ENCODE data around the gene RAI1.

RAI1 gene

DNA sequence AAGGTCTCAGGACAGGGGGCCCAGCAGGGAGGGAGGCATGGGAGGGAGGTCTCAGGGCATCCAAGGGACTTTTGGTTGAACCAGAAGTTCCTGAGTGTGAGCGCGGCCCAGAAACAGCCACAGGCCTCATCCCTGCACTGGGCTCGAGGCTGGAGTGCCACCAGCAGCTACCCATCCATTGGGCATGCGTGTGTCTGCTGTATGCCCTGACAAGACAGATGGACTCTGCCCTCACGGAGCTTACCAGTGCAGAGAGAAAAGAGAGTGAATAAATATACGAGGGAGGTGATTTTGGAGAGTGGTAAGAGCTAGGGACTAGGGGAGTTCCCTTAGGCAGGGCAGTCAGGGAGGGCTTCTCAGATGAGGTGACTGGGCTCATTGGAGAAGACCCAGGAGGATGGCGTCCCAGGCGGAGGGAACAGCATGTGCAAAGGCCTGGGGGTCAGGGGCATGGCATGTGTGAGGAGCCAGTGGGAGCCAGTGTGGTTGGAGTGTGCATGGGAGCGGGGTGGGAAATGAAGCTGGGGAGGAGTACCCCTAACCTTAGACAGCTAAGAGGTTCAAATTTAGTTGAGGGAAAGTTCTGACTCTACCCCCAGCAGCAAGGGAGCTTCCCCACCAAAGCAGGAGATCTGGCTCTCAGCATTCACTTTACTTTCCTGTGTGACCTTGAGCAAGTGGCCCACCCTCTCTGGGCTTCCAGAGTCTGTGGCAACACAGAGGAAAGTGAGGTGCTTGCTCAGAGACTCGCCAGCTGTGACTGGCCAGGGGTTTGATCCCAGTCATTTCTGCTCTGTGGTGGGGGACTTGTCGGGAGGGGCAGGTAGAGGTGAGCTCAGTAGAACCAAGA, 80.9 kb downstream of the RAI1 start:
- H3K27ac ChIP-seq (ENCODE audit: low read depth, low read length), result no peak overlapping the region
- H3K27me3 ChIP-seq (ENCODE audit: control insufficient read depth, insufficient read depth, low read length), result no peaks in the 10 kb centered on the region
- H3K9ac ChIP-seq (ENCODE audit: low read length), result no peak overlapping the region
- H3K4me3 ChIP-seq (ENCODE audit: low read length), result no peak overlapping the region
- H3K36me3 ChIP-seq (ENCODE audit: control insufficient read depth, insufficient read depth, low read length), result no peaks in the 10 kb centered on the region
- H3K4me1 ChIP-seq (ENCODE audit: control insufficient read depth, insufficient read depth, low read length), result peaks cover 3% of the 10 kb centered on the region

DNA sequence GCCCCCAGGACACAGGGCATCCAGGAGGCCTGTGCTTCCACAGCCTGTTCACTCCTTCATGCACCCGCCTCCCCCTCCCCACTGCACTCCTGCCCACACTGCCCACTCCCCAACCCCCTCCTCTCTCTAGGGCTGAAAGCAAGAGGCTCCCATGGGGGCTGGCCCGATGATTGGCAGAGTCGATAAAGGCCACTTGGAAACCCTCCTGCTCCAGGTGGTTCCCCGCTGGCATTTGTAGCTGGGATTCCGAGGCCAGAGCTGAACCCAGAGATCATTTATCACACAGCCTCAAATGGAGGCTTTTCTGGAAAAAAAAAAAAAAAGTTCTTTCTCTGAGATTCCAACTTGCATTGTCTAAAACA, 81.5 kb downstream of the RAI1 start:
- no peak overlapping the region for H3K27ac ChIP-seq (ENCODE audit: low read depth, low read length)
- H3K9ac ChIP-seq (ENCODE audit: low read length), result no peak overlapping the region
- H3K4me3 ChIP-seq (ENCODE audit: low read length), result no peak overlapping the region
- H3K36me3 ChIP-seq (ENCODE audit: control insufficient read depth, insufficient read depth, low read length), result no peaks in the 10 kb centered on the region
- no peaks in the 10 kb centered on the region for H3K27me3 ChIP-seq (ENCODE audit: control insufficient read depth, insufficient read depth, low read length)
- H3K4me1 ChIP-seq (ENCODE audit: control insufficient read depth, insufficient read depth, low read length), result peaks cover 4% of the 10 kb centered on the region

DNA sequence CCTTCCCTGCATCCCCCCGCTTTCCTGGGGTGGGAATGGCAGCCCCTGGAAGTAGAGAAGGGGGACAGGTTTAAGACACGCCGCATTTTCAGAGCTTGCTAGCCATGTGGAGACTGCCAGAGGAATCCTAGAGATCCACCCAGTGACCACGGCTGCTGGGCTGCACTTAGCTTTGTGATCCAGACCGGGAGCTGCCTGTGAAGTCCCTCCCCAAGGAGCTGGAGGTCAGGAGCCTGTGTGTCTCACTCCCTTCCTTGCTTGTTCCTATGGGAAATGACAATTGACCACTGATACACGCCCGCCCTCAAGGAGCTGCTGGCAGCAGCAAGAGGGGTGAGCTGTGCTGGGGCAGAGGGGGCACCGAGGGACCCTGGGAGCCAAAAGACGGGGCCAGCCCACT, 81.9 kb downstream of the RAI1 start:
- peaks cover 6% of the 10 kb centered on the region for H3K4me1 ChIP-seq (ENCODE audit: control insufficient read depth, insufficient read depth, low read length)
- no peaks in the 10 kb centered on the region for H3K36me3 ChIP-seq (ENCODE audit: control insufficient read depth, insufficient read depth, low read length)
- H3K27ac ChIP-seq (ENCODE audit: low read depth, low read length), result no peak overlapping the region
- H3K4me3 ChIP-seq (ENCODE audit: low read length), result no peak overlapping the region
- no peak overlapping the region for H3K9ac ChIP-seq (ENCODE audit: low read length)
- H3K27me3 ChIP-seq (ENCODE audit: control insufficient read depth, insufficient read depth, low read length), result no peaks in the 10 kb centered on the region

DNA sequence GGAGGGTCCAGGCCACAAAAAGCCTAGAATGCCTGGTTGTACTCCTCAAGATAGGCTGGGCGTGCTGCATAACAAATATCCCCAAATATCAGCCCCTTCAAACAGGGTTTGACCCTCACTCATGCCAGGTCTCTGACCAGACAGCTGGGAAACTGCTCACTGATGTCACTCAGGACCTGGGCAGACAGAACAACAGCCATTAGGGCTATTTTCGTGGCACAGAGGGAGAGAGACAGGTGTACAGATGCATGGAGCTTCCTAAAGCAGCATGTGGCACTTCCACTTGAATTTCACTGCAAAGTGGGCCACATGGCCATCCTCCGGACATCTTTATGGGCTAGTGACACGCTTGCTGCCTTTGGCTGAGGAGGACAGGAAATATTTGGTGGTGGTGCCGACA, 82.5 kb downstream of the RAI1 start:
- no peak overlapping the region for H3K4me3 ChIP-seq (ENCODE audit: low read length)
- no peaks in the 10 kb centered on the region for H3K36me3 ChIP-seq (ENCODE audit: control insufficient read depth, insufficient read depth, low read length)
- H3K27me3 ChIP-seq (ENCODE audit: control insufficient read depth, insufficient read depth, low read length), result no peaks in the 10 kb centered on the region
- no peak overlapping the region for H3K9ac ChIP-seq (ENCODE audit: low read length)
- H3K27ac ChIP-seq (ENCODE audit: low read depth, low read length), result no peak overlapping the region
- peaks cover 12% of the 10 kb centered on the region for H3K4me1 ChIP-seq (ENCODE audit: control insufficient read depth, insufficient read depth, low read length)

DNA sequence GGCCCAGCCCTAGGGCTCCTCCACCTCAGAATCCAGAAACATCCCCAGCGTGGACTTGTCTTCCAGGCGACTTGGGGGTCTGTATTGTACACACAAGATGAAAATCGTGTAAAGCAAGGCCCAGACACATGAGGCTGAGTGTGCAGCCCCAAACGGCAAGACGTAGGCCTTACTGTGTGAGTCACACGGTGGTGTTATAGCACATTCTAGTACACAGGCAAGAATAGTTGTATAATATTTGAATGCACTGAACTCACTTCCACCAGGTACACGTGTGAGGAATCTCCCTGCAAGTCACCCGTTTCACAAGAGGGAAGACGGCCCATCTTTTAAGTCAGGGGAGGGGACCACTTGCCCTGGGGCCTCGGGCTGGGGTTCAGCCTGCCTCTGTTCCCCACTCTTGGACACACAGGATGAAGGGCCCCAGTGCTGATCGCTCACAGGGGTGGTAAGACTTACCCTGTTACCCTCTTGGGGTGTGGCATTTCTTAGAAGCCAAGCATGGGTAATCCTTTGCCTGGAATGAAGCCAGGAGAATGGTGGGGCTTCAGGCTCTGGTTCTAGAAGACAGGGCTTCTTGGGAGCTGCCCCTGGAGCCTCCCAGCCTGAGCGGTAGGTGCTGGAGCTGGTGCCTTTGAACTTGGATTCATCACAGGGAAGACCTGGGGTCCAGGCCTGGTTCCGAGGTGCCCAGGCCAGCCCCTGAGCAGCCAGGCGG, 84.3 kb downstream of the RAI1 start:
- Histone ChIP-seq H3K27me3 (ENCODE audit: control insufficient read depth, insufficient read depth, low read length) (no peaks in the 10 kb centered on the region), H3K4me3 (ENCODE audit: low read length) (no peak overlapping the region), H3K36me3 (ENCODE audit: control insufficient read depth, insufficient read depth, low read length) (no peaks in the 10 kb centered on the region), H3K27ac (ENCODE audit: low read depth, low read length) (no peak overlapping the region), H3K9ac (ENCODE audit: low read length) (no peak overlapping the region), H3K4me1 (ENCODE audit: control insufficient read depth, insufficient read depth, low read length) (peaks cover 30% of the 10 kb centered on the region)

DNA sequence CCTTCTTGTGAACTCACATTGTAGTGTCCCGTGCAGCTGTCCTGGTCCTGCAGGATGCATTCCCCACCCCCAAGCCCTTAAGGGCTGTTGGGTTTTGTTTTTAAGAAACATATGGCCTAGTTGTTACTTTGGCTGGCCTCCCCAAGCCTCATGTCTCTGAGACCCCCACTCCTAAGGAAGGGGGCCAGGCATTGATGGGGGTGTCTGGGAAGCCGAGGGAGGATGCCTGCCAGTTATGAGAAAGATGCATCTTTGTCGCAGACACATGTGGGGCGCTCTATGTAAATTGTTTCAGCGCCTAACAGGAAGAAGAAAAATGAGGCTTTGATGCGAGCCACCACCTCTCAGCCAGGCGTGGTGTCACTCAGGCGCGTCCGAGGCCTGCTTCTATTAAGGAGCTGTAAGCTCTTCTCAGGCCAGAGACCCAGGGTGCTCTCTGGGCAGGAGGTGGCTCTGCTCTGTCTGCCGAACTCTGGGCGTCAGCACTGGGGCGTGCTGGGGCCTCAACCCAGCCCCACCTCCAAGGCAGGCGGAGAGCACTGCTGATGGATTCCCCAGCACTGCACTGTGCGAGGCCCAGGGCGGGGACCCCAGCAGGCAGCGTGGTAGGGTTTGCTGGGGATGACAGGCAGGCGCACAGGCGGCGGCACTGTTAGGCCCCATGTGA, 85.0 kb downstream of the RAI1 start:
- H3K4me1 ChIP-seq (ENCODE audit: control insufficient read depth, insufficient read depth, low read length), result peaks cover 35% of the 10 kb centered on the region
- peak overlapping the region; percentile 33 for H3K27ac ChIP-seq (ENCODE audit: low read depth, low read length)
- H3K4me3 ChIP-seq (ENCODE audit: low read length), result no peak overlapping the region
- no peak overlapping the region for H3K9ac ChIP-seq (ENCODE audit: low read length)
- no peaks in the 10 kb centered on the region for H3K27me3 ChIP-seq (ENCODE audit: control insufficient read depth, insufficient read depth, low read length)
- no peaks in the 10 kb centered on the region for H3K36me3 ChIP-seq (ENCODE audit: control insufficient read depth, insufficient read depth, low read length)

DNA sequence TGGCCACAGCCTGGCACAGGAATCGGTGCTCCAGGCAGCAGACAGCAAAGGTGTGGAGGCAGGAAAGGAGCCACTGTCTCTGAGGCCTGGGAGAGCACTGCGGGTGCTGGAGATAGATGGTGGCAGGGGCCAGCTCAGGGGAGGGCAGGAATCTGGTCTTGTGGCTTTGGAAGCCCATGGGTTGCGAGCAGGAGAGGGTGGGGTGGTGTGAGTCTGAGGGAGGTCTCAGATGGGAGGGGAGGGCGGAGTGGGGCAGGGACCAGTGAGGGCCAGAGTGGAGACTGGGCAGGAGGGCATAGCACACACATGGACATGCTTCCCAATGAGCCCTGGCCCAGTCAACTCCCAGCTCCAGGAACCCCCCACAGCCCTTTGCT, 85.5 kb downstream of the RAI1 start:
- Histone ChIP-seq H3K4me1 (ENCODE audit: control insufficient read depth, insufficient read depth, low read length) (peaks cover 35% of the 10 kb centered on the region), H3K9ac (ENCODE audit: low read length) (no peak overlapping the region), H3K27ac (ENCODE audit: low read depth, low read length) (peak overlapping the region; percentile 33), H3K27me3 (ENCODE audit: control insufficient read depth, insufficient read depth, low read length) (no peaks in the 10 kb centered on the region), H3K36me3 (ENCODE audit: control insufficient read depth, insufficient read depth, low read length) (no peaks in the 10 kb centered on the region), H3K4me3 (ENCODE audit: low read length) (no peak overlapping the region)

DNA sequence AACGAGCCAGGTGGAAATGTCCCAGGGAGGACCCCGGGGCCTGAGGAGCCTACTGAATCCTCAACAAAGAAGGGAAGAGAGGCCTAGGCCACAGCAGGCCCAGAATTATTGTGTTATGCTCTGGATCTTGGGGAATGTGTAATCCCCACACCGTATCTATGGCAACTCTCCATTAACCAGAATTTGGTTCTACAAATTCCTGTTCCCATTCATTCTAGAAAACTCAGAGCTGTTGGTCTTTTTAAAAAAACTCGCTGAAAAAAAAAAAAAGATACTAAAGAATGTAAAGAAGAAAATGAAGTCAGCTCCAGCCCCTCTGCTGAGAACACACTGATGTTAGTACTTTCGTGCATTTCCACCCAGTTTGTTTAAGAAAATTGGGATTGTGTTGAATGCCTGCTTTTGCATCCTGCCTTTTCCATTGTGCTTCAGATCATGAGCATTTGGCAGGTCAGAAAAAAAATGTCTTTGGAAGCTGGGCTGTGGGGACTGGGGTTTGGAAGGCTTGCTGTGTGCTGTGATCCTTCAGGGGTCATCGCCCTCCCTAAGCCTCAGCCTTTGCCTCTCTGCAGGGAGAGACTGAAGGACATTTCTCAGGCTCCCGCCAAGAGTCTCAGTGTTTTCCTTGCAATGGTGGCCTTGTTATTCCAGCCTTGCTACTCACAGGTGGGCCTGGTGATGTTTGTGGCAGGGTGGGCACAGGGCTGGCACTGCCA, 86.1 kb downstream of the RAI1 start:
- Histone ChIP-seq H3K4me1 (ENCODE audit: control insufficient read depth, insufficient read depth, low read length) (peaks cover 35% of the 10 kb centered on the region), H3K27me3 (ENCODE audit: control insufficient read depth, insufficient read depth, low read length) (no peaks in the 10 kb centered on the region), H3K27ac (ENCODE audit: low read depth, low read length) (peak overlapping the region; percentile 33), H3K9ac (ENCODE audit: low read length) (no peak overlapping the region), H3K4me3 (ENCODE audit: low read length) (no peak overlapping the region), H3K36me3 (ENCODE audit: control insufficient read depth, insufficient read depth, low read length) (no peaks in the 10 kb centered on the region)

DNA sequence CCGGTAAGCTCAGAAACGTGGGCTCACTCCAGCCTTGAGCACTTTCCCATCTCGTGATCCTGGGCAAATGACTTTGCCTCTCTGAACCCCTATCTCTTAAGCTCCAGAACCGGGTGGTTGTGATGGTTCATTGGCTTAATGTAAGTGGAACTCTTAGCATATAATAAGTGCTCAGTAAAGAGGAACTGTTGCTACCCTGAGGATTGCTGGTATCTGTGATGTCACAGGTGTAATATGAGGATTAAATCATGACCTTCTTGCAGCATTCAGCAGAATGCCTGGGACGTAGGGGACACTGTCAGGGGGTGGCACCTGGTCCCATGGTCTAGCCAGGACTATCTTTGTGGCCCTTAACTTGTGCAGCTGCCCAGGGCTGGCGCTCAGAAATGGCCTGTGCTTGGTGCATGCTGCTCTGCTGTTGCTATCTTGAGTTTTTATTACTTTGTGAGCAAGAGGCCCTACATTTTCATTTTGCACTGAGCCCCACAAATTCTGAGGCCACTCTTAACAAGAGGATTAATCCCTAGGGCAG, 86.7 kb downstream of the RAI1 start:
- Histone ChIP-seq H3K36me3 (ENCODE audit: control insufficient read depth, insufficient read depth, low read length) (no peaks in the 10 kb centered on the region), H3K27ac (ENCODE audit: low read depth, low read length) (no peak overlapping the region), H3K27me3 (ENCODE audit: control insufficient read depth, insufficient read depth, low read length) (no peaks in the 10 kb centered on the region), H3K4me1 (ENCODE audit: control insufficient read depth, insufficient read depth, low read length) (peaks cover 35% of the 10 kb centered on the region), H3K4me3 (ENCODE audit: low read length) (no peak overlapping the region), H3K9ac (ENCODE audit: low read length) (no peak overlapping the region)

DNA sequence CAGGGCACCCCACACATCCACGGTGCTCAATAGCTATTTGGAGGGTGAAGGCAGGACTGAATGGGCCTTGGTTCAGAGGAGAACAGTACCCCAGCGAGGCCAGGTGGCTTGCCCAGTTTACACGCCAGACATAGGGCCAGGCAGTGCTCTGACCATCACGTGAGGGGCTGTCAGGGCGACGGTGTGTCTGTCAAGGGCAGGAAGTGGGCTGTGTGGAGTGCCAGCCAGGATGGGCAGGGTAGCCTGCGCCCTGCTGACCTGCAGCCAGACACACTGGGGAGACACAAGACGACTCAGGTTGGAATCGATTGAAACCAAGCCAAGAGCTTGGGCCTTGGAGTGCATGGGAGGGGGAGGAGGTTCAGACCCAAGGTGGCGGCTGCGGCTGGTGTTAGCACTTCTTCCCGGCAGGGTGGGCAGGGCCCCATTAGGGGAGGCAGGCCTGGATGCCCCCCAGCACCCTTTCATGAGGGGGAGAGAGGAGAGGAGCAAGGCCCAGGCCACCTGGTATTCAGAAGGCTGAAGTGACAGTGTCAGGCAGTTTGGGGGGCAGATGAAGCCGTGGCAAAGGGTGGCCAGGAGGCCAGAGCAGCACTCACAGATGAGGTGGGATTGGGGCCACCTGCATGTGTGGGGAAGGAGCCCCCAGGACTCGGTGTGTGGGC, 87.3 kb downstream of the RAI1 start:
- Histone ChIP-seq H3K36me3 (ENCODE audit: control insufficient read depth, insufficient read depth, low read length) (no peaks in the 10 kb centered on the region), H3K27ac (ENCODE audit: low read depth, low read length) (peak overlapping the region; percentile 33), H3K27me3 (ENCODE audit: control insufficient read depth, insufficient read depth, low read length) (no peaks in the 10 kb centered on the region), H3K4me3 (ENCODE audit: low read length) (no peak overlapping the region), H3K9ac (ENCODE audit: low read length) (no peak overlapping the region), H3K4me1 (ENCODE audit: control insufficient read depth, insufficient read depth, low read length) (peaks cover 35% of the 10 kb centered on the region)

DNA sequence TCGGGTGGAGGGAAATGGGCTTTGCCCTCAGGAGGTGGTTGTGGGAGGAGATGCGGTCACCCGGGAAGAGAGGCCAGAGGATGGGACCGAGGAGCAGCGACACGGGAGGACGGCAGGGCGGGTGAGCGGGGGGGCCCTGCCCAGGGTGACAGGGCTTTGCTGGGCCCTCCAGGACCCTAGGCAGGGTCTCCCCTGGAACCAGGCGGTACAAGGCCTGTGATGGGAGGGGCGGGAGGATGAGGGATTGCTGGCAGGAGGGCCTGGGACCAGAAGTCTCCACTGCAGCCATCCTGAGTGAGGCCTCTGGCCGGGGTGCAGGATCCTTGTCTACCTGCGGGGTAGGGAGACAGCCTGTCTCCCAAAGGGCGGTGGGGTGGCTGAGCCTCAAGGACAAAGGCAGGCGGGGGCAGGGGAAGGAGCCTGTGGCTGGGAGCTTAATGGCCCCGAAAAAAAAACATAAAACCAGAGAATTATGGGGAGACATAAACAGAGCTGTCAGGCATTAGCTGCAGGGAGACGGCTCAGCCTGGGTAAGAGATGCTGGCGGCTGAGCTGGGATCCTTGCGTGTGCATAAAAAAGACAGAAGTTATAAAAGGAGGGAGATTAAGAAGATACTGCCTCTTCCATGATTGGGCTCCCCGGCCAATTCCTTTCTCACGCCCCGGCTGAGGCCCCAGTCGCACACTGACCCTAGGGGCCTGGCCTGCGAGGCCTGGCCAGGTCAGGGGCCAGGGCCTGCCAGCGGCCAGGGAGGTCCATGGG, 88.8 kb downstream of the RAI1 start:
- H3K4me3 ChIP-seq (ENCODE audit: low read length), result no peak overlapping the region
- no peaks in the 10 kb centered on the region for H3K27me3 ChIP-seq (ENCODE audit: control insufficient read depth, insufficient read depth, low read length)
- H3K36me3 ChIP-seq (ENCODE audit: control insufficient read depth, insufficient read depth, low read length), result no peaks in the 10 kb centered on the region
- peaks cover 46% of the 10 kb centered on the region for H3K4me1 ChIP-seq (ENCODE audit: control insufficient read depth, insufficient read depth, low read length)
- no peak overlapping the region for H3K9ac ChIP-seq (ENCODE audit: low read length)
- H3K27ac ChIP-seq (ENCODE audit: low read depth, low read length), result peak overlapping the region; percentile 68

All from rectal smooth muscle tissue (tissue), 1 donor.